Gastrocnemius medialis (tissue), 4 donors: ENCODE measurements around the gene FIG4. TPM values are rescaled to one million over a fixed set of nuclear protein-coding genes. Genes with fewer than 3 reads are reported as not detected.

Experiments used
- ATAC-seq, 2 donors: fragments of 150-250 bp; one replicate each; pipeline ENCODE4 v1.9.1; 2016
- DNase-seq, 2 donors: peaks; one replicate each; pipeline ENCODE4 v3.0.0-alpha.2; 2019
- H3K27ac ChIP-seq, 4 donors: fragments of 200-600 bp; sonication (generic); 1 replicate in 1 of 4; 2 replicates in 3 of 4; pipeline ENCODE4 v1.5.1; 2016 to 2018; ENCODE audit warnings: mild to moderate bottlenecking in 2 of 4, moderate library complexity in 1 of 4
- H3K27me3 ChIP-seq, 3 donors: fragments of 200-600 bp; sonication (generic) in 2 of 3; 1 replicate in 1 of 3; 2 replicates in 2 of 3; pipeline versions ENCODE4 v1.5.1 to v1.6.0; 2016 to 2019; ENCODE audit warnings: mild to moderate bottlenecking in 1 of 3, moderate library complexity in 1 of 3
- H3K36me3 ChIP-seq, 2 donors: fragments of 200-600 bp; sonication (generic) in 1 of 2; one replicate each; pipeline ENCODE4 v1.5.1; 2017 to 2018
- H3K4me1 ChIP-seq, 2 donors: fragments of 200-600 bp; sonication (generic) in 1 of 2; one replicate each; pipeline ENCODE4 v1.5.1; 2016 to 2017; ENCODE audit warnings: mild to moderate bottlenecking in 2 of 2
- H3K4me3 ChIP-seq, 4 donors: fragments of 200-600 bp; sonication (generic) in 3 of 4; 1 replicate in 1 of 4; 2 replicates in 3 of 4; pipeline ENCODE4 v1.5.1; 2016 to 2019; ENCODE audit warnings: mild to moderate bottlenecking in 2 of 4
- H3K9me3 ChIP-seq, 3 donors: fragments of 200-600 bp; sonication (generic) in 2 of 3; 1 replicate in 1 of 3; 2 replicates in 2 of 3; pipeline ENCODE4 v1.5.1; 2016 to 2019
- CTCF ChIP-seq, 5 experiments: fragments of 450-650 bp in 3 of 5; fragments of 200-600 bp in 2 of 5; sonication (generic) in 2 of 5; IDR thresholded peaks in 4 of 5; conservative IDR thresholded peaks in 1 of 5; 1 replicate in 4 of 5; 2 replicates in 1 of 5; pipeline ENCODE4 v1.5.1; 2016 to 2019; ENCODE audit warnings: antibody characterized with exemption in 5 of 5, mild to moderate bottlenecking in 3 of 5, moderate library complexity in 3 of 5
- POLR2A ChIP-seq, 2 donors: fragments of 450-650 bp; IDR thresholded peaks; one replicate each; pipeline ENCODE4 v1.6.1; 2017; ENCODE audit warnings: antibody characterized with exemption in 2 of 2, mild to moderate bottlenecking in 2 of 2, moderate library complexity in 2 of 2
- in situ Hi-C, 4 donors: fragments of 200-750 bp; cut with MboI; loops; one replicate each; pipeline versions ENCODE4 v1.15.0 to v1.8.0; 2017; ENCODE audit warnings: low sequenced_read_pairs in 4 of 4
- intact Hi-C: fragments of 100-400 bp; cut with DNase I; formaldehyde crosslinking; loops from one replicate; pipeline ENCODE4 v1.15.1; 2023; ENCODE audit warnings: low total_unique reads
- total RNA-seq, 4 donors: library from RNA; depleted of rRNA; stranded (reverse); fragments of >200 nt; gene quantifications; one replicate each; pipeline versions ENCODE4 v1.1.0 to v1.2.3, GENCODE V29; 2016

Gene FIG4
- total RNA-seq, 4 donors from 2014 or later: 5.3 to 11.8 (median 9.1) TPM

- Histone ChIP-seq H3K4me1 (no peaks in the 10 kb centered on the region), H3K4me3 (no peak overlapping the region), H3K9me3 (no peaks in the 10 kb centered on the region), H3K27ac (no peak overlapping the region), H3K36me3 (peaks cover 0 to 11% of the 10 kb centered on the region in 2 donors), H3K27me3 (no peaks in the 10 kb centered on the region)
- intact Hi-C loops: no loop called here
- in situ Hi-C loops: no loop called here
- ATAC-seq (no peak), DNase-seq (no peak)
- no peak for TF ChIP-seq CTCF (IDR thresholded peaks at IDR 0.05 in 4 of 5, conservative IDR thresholded peaks at IDR 0.05 in 1 of 5)
- TF ChIP-seq POLR2A (IDR thresholded peaks at IDR 0.05): no peak
These were observed 30.4 kb upstream of the FIG4 start for GRCh38 chr6:109660526-109661320.

GRCh38 chr6:109662192-109662591 is 28.9 kb upstream of the FIG4 start:
- Histone ChIP-seq H3K27ac (no peak overlapping the region), H3K4me3 (no peak overlapping the region), H3K36me3 (no peaks in the 10 kb centered on the region), H3K4me1 (no peaks in the 10 kb centered on the region), H3K27me3 (no peaks in the 10 kb centered on the region), H3K9me3 (no peaks in the 10 kb centered on the region)
- intact Hi-C loops (no loop called here), in situ Hi-C loops (no loop called here)
- no peak for ATAC-seq
- DNase-seq: no peak
- TF ChIP-seq POLR2A (IDR thresholded peaks at IDR 0.05) (no peak), CTCF (IDR thresholded peaks at IDR 0.05 in 4 of 5, conservative IDR thresholded peaks at IDR 0.05 in 1 of 5) (no peak)

GRCh38 chr6:109669811-109670210 is 21.3 kb upstream of the FIG4 start:
- DNase-seq: no peak
- H3K27ac ChIP-seq: no peak overlapping the region
- no peak for TF ChIP-seq CTCF (IDR thresholded peaks at IDR 0.05 in 4 of 5, conservative IDR thresholded peaks at IDR 0.05 in 1 of 5)
- no peak for TF ChIP-seq POLR2A (IDR thresholded peaks at IDR 0.05)
- ATAC-seq: no peak
- intact Hi-C loops: no loop called here
- H3K27me3 ChIP-seq: no peaks in the 10 kb centered on the region
- H3K4me3 ChIP-seq: no peak overlapping the region
- H3K36me3 ChIP-seq: peaks cover 0 to 6% of the 10 kb centered on the region in 2 donors
- in situ Hi-C loops: no loop called here
- no peaks in the 10 kb centered on the region for H3K4me1 ChIP-seq
- H3K9me3 ChIP-seq: no peaks in the 10 kb centered on the region

GRCh38 chr6:109671733-109672132 is 19.4 kb upstream of the FIG4 start:
- ATAC-seq (no peak), DNase-seq (no peak)
- Histone ChIP-seq H3K4me1 (no peaks in the 10 kb centered on the region), H3K4me3 (no peak overlapping the region), H3K9me3 (no peaks in the 10 kb centered on the region), H3K27me3 (no peaks in the 10 kb centered on the region), H3K27ac (no peak overlapping the region), H3K36me3 (peaks cover 0 to 6% of the 10 kb centered on the region in 2 donors)
- intact Hi-C loops: no loop called here
- in situ Hi-C loops: no loop called here
- TF ChIP-seq POLR2A (IDR thresholded peaks at IDR 0.05): no peak
- TF ChIP-seq CTCF (IDR thresholded peaks at IDR 0.05 in 4 of 5, conservative IDR thresholded peaks at IDR 0.05 in 1 of 5): no peak
